Measurements from ENCODE around the gene PDYN. TPM values are rescaled to one million over a fixed set of nuclear protein-coding genes. Genes with fewer than 3 reads are reported as not detected.

The PDYN gene
- total RNA-seq (2022; extraction: Qiagen RNA extraction; ENCODE audit: low read depth), result not detected in 5 replicates

DNA sequence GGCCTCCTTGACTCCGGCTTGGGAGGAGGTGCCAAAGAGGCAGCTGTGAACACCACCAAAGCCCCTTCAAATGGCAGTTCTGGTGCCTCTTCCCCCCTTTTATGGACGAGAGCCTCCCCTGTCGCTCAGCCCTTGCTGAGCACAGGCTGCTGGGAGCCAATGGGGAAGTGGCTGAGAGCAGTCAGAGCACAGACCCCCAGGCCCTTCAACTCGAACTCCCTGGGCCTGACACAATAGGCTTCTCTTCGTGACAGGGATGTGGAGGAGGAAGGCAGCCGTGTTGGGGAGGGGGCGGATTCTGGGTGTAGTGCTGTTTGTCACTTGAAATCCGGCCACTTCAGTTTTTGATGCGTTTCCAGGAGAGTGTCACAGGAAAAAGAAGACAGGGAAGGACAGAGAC is at the start of gene PDYN:
Gene PDYN, minus strand, starts transcription at position 73 of the 400 bp plus-strand sequence. CDS start 10,974 bp downstream, outside the sequence.

Other genes starting within 250 kb of the PDYN start
- gene SIRPA, start 98.7 kb downstream of the PDYN start, total RNA-seq (2022; extraction: Qiagen RNA extraction; ENCODE audit: low read depth), result 29.2 to 35.8 TPM (median 31.0 TPM) in 5 replicates
- gene STK35, start 107.8 kb upstream of the PDYN start, total RNA-seq (2022; extraction: Qiagen RNA extraction; ENCODE audit: low read depth), result 13.9 to 15.6 TPM (median 15.2 TPM) in 5 replicates

Data from A549 treated with DMSO at 1 μM for 4 hours (cell line).